HepG2 (cell line): ENCODE measurements around the gene CGB8. TPM values are rescaled to one million over a fixed set of nuclear protein-coding genes. Genes with fewer than 3 reads are reported as not detected.
A peak's percentile ranks its signal among the peaks of the same experiment; 100 is the strongest.

ENCODE experiments used
- EED ChIP-seq: sonication (generic); formaldehyde crosslinking; IDR thresholded peaks from 2 replicates; pipeline ENCODE4 v1.5.0; 2020; ENCODE audit warnings: mild to moderate bottlenecking, missing genetic modification reagents
- FOSL1 ChIP-seq: sonication (generic); formaldehyde crosslinking; IDR thresholded peaks from 2 replicates; pipeline ENCODE4 v1.9.0; 2021; ENCODE audit warnings: missing genetic modification reagents, borderline replicate concordance
- FOXK2 ChIP-seq: fragments of 450-650 bp; IDR thresholded peaks from 2 replicates; pipeline ENCODE4 v1.6.1; 2016
- MNT ChIP-seq: fragments of 450-650 bp; IDR thresholded peaks from 2 replicates; pipeline ENCODE4 v1.6.1; 2016
- NCOA2 ChIP-seq: sonication (generic); formaldehyde crosslinking; IDR thresholded peaks from 2 replicates; pipeline ENCODE4 v1.8.0; 2022; ENCODE audit warnings: inconsistent platforms
- NFIC ChIP-seq: IDR thresholded peaks from 2 replicates; pipeline ENCODE4 v1.6.1; 2012; ENCODE audit warnings: mild to moderate bottlenecking, low read length, inconsistent platforms
- NKX3-1 ChIP-seq: sonication (generic); formaldehyde crosslinking; IDR thresholded peaks from 2 replicates; pipeline ENCODE4 v1.5.0; 2020; ENCODE audit warnings: missing genetic modification reagents
- NR0B2 ChIP-seq: sonication (generic); formaldehyde crosslinking; IDR thresholded peaks from 2 replicates; pipeline ENCODE4 v1.4.0; 2020; ENCODE audit warnings: mild to moderate bottlenecking, missing genetic modification reagents
- NR1H2 ChIP-seq: sonication (generic); formaldehyde crosslinking; IDR thresholded peaks from 2 replicates; pipeline ENCODE4 v1.8.1; 2022; ENCODE audit warnings: low read depth, missing genetic modification reagents, borderline replicate concordance
- SNRNP70 ChIP-seq: fragments of 200-400 bp; formaldehyde crosslinking; IDR thresholded peaks from 2 replicates; pipeline ENCODE4 v1.6.1; 2017; ENCODE audit warnings: mild to moderate bottlenecking, low read depth, low read length, moderate library complexity
- TFAP4 ChIP-seq: sonication (generic); IDR thresholded peaks from 2 replicates; pipeline ENCODE4 v1.6.1; 2016; ENCODE audit warnings: low read depth, borderline replicate concordance
- ZBTB20 ChIP-seq: sonication (generic); formaldehyde crosslinking; IDR thresholded peaks from 2 replicates; pipeline ENCODE4 v1.8.1; 2023; ENCODE audit warnings: missing genetic modification reagents, low read depth, mild to moderate bottlenecking, borderline replicate concordance
- ZBTB3 ChIP-seq: sonication (generic); formaldehyde crosslinking; IDR thresholded peaks from 2 replicates; pipeline ENCODE4 v1.4.0; 2020; ENCODE audit warnings: low read depth, mild to moderate bottlenecking, moderate library complexity, missing genetic modification reagents, borderline replicate concordance
- ZFP37 ChIP-seq: sonication (generic); formaldehyde crosslinking; IDR thresholded peaks from 2 replicates; pipeline ENCODE4 v1.4.0; 2020; ENCODE audit warnings: missing genetic modification reagents, borderline replicate concordance
- ZNF180 ChIP-seq: sonication (generic); formaldehyde crosslinking; IDR thresholded peaks from 2 replicates; pipeline ENCODE4 v1.4.0; 2020; ENCODE audit warnings: low read depth, missing genetic modification reagents, borderline replicate concordance
- ZNF230 ChIP-seq: sonication (generic); formaldehyde crosslinking; IDR thresholded peaks from 2 replicates; pipeline ENCODE4 v1.4.0; 2020; ENCODE audit warnings: mild to moderate bottlenecking, missing genetic modification reagents
- ZNF235 ChIP-seq: sonication (generic); formaldehyde crosslinking; IDR thresholded peaks from 2 replicates; pipeline ENCODE4 v1.8.1; 2023; ENCODE audit warnings: mild to moderate bottlenecking, missing genetic modification reagents, borderline replicate concordance
- ZNF326 ChIP-seq: sonication (generic); formaldehyde crosslinking; IDR thresholded peaks from 2 replicates; pipeline ENCODE4 v1.4.0; 2020; ENCODE audit warnings: missing genetic modification reagents, borderline replicate concordance
- ZNF331 ChIP-seq: sonication (generic); formaldehyde crosslinking; IDR thresholded peaks from 2 replicates; pipeline ENCODE4 v1.4.0; 2020; ENCODE audit warnings: missing genetic modification reagents
- ZNF333 ChIP-seq: sonication (generic); formaldehyde crosslinking; IDR thresholded peaks from 2 replicates; pipeline ENCODE4 v1.4.0; 2020; ENCODE audit warnings: mild to moderate bottlenecking, missing genetic modification reagents, borderline replicate concordance
- ZNF335 ChIP-seq: sonication (generic); formaldehyde crosslinking; IDR thresholded peaks from 2 replicates; pipeline ENCODE4 v1.4.0; 2020; ENCODE audit warnings: missing genetic modification reagents
- ZNF367 ChIP-seq: sonication (generic); formaldehyde crosslinking; IDR thresholded peaks from 2 replicates; pipeline ENCODE4 v1.4.0; 2020; ENCODE audit warnings: missing genetic modification reagents, borderline replicate concordance
- ZNF431 ChIP-seq: sonication (generic); formaldehyde crosslinking; IDR thresholded peaks from 2 replicates; pipeline ENCODE4 v1.9.0; 2022; ENCODE audit warnings: missing genetic modification reagents, low read depth, mild to moderate bottlenecking, borderline replicate concordance
- ZNF678 ChIP-seq: sonication (generic); formaldehyde crosslinking; IDR thresholded peaks from 2 replicates; pipeline ENCODE4 v1.4.0; 2020; ENCODE audit warnings: mild to moderate bottlenecking, missing genetic modification reagents
- ZNF839 ChIP-seq: sonication (generic); formaldehyde crosslinking; IDR thresholded peaks from 2 replicates; pipeline ENCODE4 v1.4.0; 2020; ENCODE audit warnings: missing genetic modification reagents, mild to moderate bottlenecking, borderline replicate concordance
- ZNF878 ChIP-seq: sonication (generic); formaldehyde crosslinking; IDR thresholded peaks from 2 replicates; pipeline ENCODE4 v1.8.1; 2023; ENCODE audit warnings: mild to moderate bottlenecking, missing genetic modification reagents, moderate library complexity
- ZSCAN21 ChIP-seq: sonication (generic); formaldehyde crosslinking; IDR thresholded peaks from 2 replicates; pipeline ENCODE4 v1.8.0; 2022; ENCODE audit warnings: mild to moderate bottlenecking, missing genetic modification reagents, moderate library complexity, borderline replicate concordance
- polyA plus RNA-seq, 8 experiments: library from polyadenylated mRNA; depleted of rRNA in 3 of 8; stranded (reverse) in 7 of 8; unstranded in 1 of 8; fragments of >200 nt; fragmentation: Illumina TruSeq in 4 of 8; extraction: Trizol in 4 of 8; gene quantifications; 2 replicates each; pipeline versions ENCODE4 v1.2.1 to v1.2.3, GENCODE V29; 2011 to 2016; ENCODE audit warnings: low read depth in 4 of 8, missing spikeins in 1 of 8, mixed read lengths in 1 of 8; ENCODE audit not compliant: insufficient read depth in 1 of 8
- total RNA-seq, 5 experiments: library from RNA; depleted of rRNA; stranded (reverse); fragments of >200 nt; fragmentation: Illumina TruSeq; extraction: Trizol; gene quantifications; 2 replicates each; pipeline ENCODE4 v1.2.3, GENCODE V29; 2016; ENCODE audit warnings: low read depth in 1 of 5

CGB8 gene
- total and polyA plus RNA-seq, 2 of the 13 experiments (the other 11 are each of a cell fraction or from before 2014, with no cell fraction given) = not detected

GRCh38 chr19:49085020-49085867 lies 36.3 kb upstream of the CGB8 start, which contains the start of gene SNRNP70 (continued):
- TF ChIP-seq TFAP4 (no peak), SNRNP70 (no peak), ZNF367 (peak; percentile 34; the same call in 1 of the 2 replicates), ZNF326 (CRISPR knock-in tag) (no peak), ZNF180 (CRISPR knock-in tag) (0 out of 2 replicates have a peak, but pooled peaks have one; percentile 36), ZNF235 (CRISPR knock-in tag) (0 out of 2 replicates have a peak, but pooled peaks have one; percentile 75), ZNF333 (CRISPR knock-in tag) (no peak), NR0B2 (CRISPR knock-in tag) (peak; percentile 83), ZBTB20 (CRISPR knock-in tag) (peak; percentile 71; the same call in 1 of the 2 replicates), ZSCAN21 (peak; percentile 63; the same call in 1 of the 2 replicates), NFIC (no peak; the same call in 1 of the 2 replicates), MNT (peak; percentile 45), ZFP37 (no peak), ZNF230 (CRISPR knock-in tag) (peak; percentile 93), NR1H2 (no peak), NKX3-1 (CRISPR knock-in tag) (peak; percentile 88), ZNF331 (CRISPR knock-in tag) (peak; percentile 32; the same call in 1 of the 2 replicates), FOSL1 (CRISPR knock-in tag) (peak; percentile 59; the same call in 1 of the 2 replicates), ZNF678 (CRISPR knock-in tag) (no peak), ZNF431 (CRISPR knock-in tag) (peak; percentile 78; the same call in 1 of the 2 replicates), ZNF335 (CRISPR knock-in tag) (peak; percentile 70; the same call in 1 of the 2 replicates), ZNF878 (CRISPR knock-in tag) (no peak), ZNF839 (CRISPR knock-in tag) (no peak), ZBTB3 (CRISPR knock-in tag) (no peak), NCOA2 (CRISPR knock-in tag) (peak; percentile 62; the same call in 1 of the 2 replicates), FOXK2 (peak; percentile 78), EED (0 out of 2 replicates have a peak, but pooled peaks have one; percentile 12)
